Caco-2 (cell line): Measurements from ENCODE around the gene LAP3. TPM values are rescaled to one million over a fixed set of nuclear protein-coding genes. Genes with fewer than 3 reads are reported as not detected.

ENCODE experiments used
- BruUV-seq: library from RNA; stranded (reverse); fragments of 400-500 nt; replicated peaks from 2 replicates; lab custom pipeline; 2021; lab: Mats Ljungman, UMichigan
- CTCF ChIA-PET: fragments of 300-600 bp; sonication (Branson Sonifier 250); formaldehyde crosslinking; loops from one replicate; lab custom pipeline; 2022; ENCODE audit warnings: antibody characterized with exemption; lab: Charles Lee
- POLR2A ChIA-PET: fragments of 300-600 bp; sonication (Branson Sonifier 250); formaldehyde crosslinking; loops from one replicate; lab custom pipeline; 2022; ENCODE audit warnings: antibody characterized with exemption; lab: Charles Lee
- DNase-seq, 2 experiments: peaks; one replicate each; pipeline versions ENCODE4 v3.0.0 to v3.0.0-alpha.2; 2020 to 2022
- H3K27me3 ChIP-seq: replicated peaks from 2 replicates; pipeline ENCODE4 v1.6.0; 2011; ENCODE audit warnings: low read length; ENCODE audit not compliant: control insufficient read depth, insufficient read depth
- H3K36me3 ChIP-seq: 2 replicates; pipeline ENCODE4 v1.5.1; 2011; ENCODE audit warnings: low read length; ENCODE audit not compliant: control insufficient read depth, insufficient read depth
- H3K4me1 ChIP-seq: fragments of 250-450 bp; sonication (Bioruptor Pico); 2 replicates; pipeline ENCODE4 v1.5.1; 2020; ENCODE audit warnings: mild to moderate bottlenecking
- H3K4me3 ChIP-seq: 2 replicates; pipeline ENCODE4 v1.5.1; 2011; ENCODE audit warnings: low read depth, mild to moderate bottlenecking, control low read depth, low read length
- H3K9me3 ChIP-seq: fragments of 250-450 bp; sonication (Bioruptor Pico); 2 replicates; pipeline ENCODE4 v1.5.1; 2020; ENCODE audit warnings: mild to moderate bottlenecking, moderate library complexity
- H3K27ac Mint-ChIP-seq: one replicate; pipeline ENCODE4 v1.8.0; 2022; ENCODE audit warnings: mixed read lengths; ENCODE audit not compliant: unreplicated experiment
- H3K27me3 Mint-ChIP-seq: one replicate; pipeline ENCODE4 v1.8.0; 2022; ENCODE audit warnings: mixed read lengths; ENCODE audit not compliant: insufficient read depth, unreplicated experiment
- H3K36me3 Mint-ChIP-seq: one replicate; pipeline ENCODE4 v1.8.0; 2022; ENCODE audit warnings: mild to moderate bottlenecking, mixed read lengths; ENCODE audit not compliant: insufficient read depth, unreplicated experiment
- H3K4me1 Mint-ChIP-seq: one replicate; pipeline ENCODE4 v1.8.0; 2022; ENCODE audit warnings: low read depth, mixed read lengths; ENCODE audit not compliant: unreplicated experiment
- H3K4me3 Mint-ChIP-seq: one replicate; pipeline ENCODE4 v1.8.0; 2022; ENCODE audit warnings: mild to moderate bottlenecking, moderate library complexity, mixed read lengths; ENCODE audit not compliant: unreplicated experiment
- H3K9me3 Mint-ChIP-seq: one replicate; pipeline ENCODE4 v1.8.0; 2022; ENCODE audit warnings: mixed read lengths; ENCODE audit not compliant: unreplicated experiment
- intact Hi-C: fragments of 100-400 bp; cut with micrococcal nuclease; formaldehyde crosslinking; loops from one replicate; pipeline ENCODE4 v1.10.0; 2022; ENCODE audit not compliant: unreplicated experiment
- total RNA-seq: library from RNA; stranded (reverse); gene quantifications from 2 replicates; pipeline ENCODE4 v1.2.3, GENCODE V29; 2022
- TF ChIP-seq, protein P1 (sequence below), 2 experiments: fragments of 200-600 bp in 1 of 2; IDR thresholded peaks; 1 replicate in 1 of 2; 2 replicates in 1 of 2; pipeline versions ENCODE4 v1.5.1 to v1.8.0; 2011 to 2022; ENCODE audit warnings: antibody characterized with exemption in 1 of 2, control low read depth in 1 of 2, inconsistent platforms in 1 of 2, low read depth in 1 of 2, low read length in 1 of 2, mild to moderate bottlenecking in 1 of 2, moderate library complexity in 1 of 2; ENCODE audit not compliant: insufficient read depth in 1 of 2, severe bottlenecking in 1 of 2, unreplicated experiment in 1 of 2

LAP3 gene
- total RNA-seq, 1 experiment from 2014 or later = 62.7 TPM

DNA sequence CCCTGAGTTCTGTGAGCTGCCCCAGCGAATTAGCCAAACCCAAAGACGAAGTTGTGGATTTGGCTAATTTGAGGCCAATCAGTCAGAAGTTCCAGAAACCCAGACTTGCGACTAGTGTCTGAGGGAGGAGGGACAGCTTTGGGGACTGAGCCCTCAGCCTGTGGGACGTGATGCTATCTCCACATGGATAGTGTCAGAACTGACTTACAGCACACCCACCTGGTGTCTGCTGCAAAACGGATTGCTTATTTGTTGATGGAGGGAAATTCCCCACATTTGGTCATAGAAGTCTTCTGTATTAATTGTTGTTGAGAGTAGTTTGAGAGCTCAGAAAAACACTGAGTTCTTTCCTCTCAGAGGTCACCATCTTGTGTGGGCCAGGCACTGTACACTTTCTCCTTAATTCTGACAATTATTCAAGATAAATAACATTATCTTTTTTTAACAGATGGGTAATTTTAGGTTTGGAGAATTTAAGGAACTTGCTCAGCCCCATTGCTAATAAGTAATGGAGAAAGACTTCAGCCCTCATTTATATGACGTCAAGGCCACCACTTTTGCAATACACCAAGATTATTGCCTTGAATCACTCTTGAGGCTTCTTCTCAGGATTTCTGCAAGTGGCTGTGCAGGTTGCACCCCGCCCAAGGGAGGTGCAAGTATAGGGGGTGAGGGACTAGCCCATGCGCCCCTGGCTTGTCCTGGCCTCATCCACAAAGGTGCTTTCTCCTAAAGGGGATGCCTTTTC is 45.3 kb upstream of the LAP3 start:
- H3K27me3 Mint-ChIP-seq = peaks cover 3% of the 10 kb centered on the region
- no peaks in the 10 kb centered on the region for H3K36me3 Mint-ChIP-seq
- Histone ChIP-seq H3K4me3 (no peak overlapping the region), H3K4me1 (no peaks in the 10 kb centered on the region), H3K27me3 (no peaks in the 10 kb centered on the region), H3K9me3 (no peaks in the 10 kb centered on the region), H3K36me3 (no peaks in the 10 kb centered on the region)
- DNase-seq = no peak
- no TSS peak for BruUV-seq
- H3K4me3 Mint-ChIP-seq = no peak overlapping the region
- TF ChIP-seq, protein P1, sequence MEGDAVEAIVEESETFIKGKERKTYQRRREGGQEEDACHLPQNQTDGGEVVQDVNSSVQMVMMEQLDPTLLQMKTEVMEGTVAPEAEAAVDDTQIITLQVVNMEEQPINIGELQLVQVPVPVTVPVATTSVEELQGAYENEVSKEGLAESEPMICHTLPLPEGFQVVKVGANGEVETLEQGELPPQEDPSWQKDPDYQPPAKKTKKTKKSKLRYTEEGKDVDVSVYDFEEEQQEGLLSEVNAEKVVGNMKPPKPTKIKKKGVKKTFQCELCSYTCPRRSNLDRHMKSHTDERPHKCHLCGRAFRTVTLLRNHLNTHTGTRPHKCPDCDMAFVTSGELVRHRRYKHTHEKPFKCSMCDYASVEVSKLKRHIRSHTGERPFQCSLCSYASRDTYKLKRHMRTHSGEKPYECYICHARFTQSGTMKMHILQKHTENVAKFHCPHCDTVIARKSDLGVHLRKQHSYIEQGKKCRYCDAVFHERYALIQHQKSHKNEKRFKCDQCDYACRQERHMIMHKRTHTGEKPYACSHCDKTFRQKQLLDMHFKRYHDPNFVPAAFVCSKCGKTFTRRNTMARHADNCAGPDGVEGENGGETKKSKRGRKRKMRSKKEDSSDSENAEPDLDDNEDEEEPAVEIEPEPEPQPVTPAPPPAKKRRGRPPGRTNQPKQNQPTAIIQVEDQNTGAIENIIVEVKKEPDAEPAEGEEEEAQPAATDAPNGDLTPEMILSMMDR (IDR thresholded peaks at IDR 0.05; ENCODE audit: insufficient read depth in 1 of 2, low read depth in 1 of 2, low read length in 1 of 2, severe bottlenecking in 1 of 2, unreplicated experiment in 1 of 2) = no peak
- intact Hi-C loops = no loop called here
- H3K4me1 Mint-ChIP-seq = no peaks in the 10 kb centered on the region
- no peaks in the 10 kb centered on the region for H3K9me3 Mint-ChIP-seq
- no peak overlapping the region for H3K27ac Mint-ChIP-seq
- POLR2A ChIA-PET = interaction anchor here (0.6 kb wide), 1 partner anchor 488 kb away, joined by 5 read pairs; no protein-coding TSS in a partner anchor
- CTCF ChIA-PET = no interaction called here

DNA sequence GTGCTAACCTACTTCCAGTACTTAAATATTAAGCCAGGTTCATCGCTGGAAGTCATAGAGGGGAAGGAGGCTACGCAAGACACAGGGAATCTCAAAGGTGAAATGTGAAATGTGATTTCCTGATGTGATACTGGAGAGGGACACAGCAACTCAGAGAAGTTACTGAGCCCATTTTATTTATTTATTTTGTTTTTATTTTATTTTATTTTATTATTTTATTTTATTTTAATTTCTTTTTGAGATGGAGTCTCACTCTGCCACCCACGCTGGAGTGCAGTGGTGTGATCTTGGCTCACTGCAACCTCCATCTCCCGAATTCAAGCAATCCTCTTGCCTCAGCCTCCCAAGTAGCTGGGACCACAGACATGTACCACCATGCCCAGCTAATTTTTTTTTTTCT is 42.3 kb upstream of the LAP3 start:
- H3K36me3 Mint-ChIP-seq = no peaks in the 10 kb centered on the region
- H3K4me3 Mint-ChIP-seq = no peak overlapping the region
- TF ChIP-seq, protein P1 (IDR thresholded peaks at IDR 0.05; ENCODE audit: insufficient read depth in 1 of 2, low read depth in 1 of 2, low read length in 1 of 2, severe bottlenecking in 1 of 2, unreplicated experiment in 1 of 2) = no peak
- intact Hi-C loops = no loop called here
- no peak for DNase-seq
- no peaks in the 10 kb centered on the region for H3K4me1 Mint-ChIP-seq
- no peaks in the 10 kb centered on the region for H3K9me3 Mint-ChIP-seq
- no TSS peak for BruUV-seq
- ChIA-PET CTCF (no interaction called here), POLR2A (no interaction called here)
- Histone ChIP-seq H3K27me3 (no peaks in the 10 kb centered on the region), H3K36me3 (no peaks in the 10 kb centered on the region), H3K4me3 (no peak overlapping the region), H3K9me3 (no peaks in the 10 kb centered on the region), H3K4me1 (no peaks in the 10 kb centered on the region)
- peaks cover 3% of the 10 kb centered on the region for H3K27me3 Mint-ChIP-seq
- H3K27ac Mint-ChIP-seq = no peak overlapping the region

DNA sequence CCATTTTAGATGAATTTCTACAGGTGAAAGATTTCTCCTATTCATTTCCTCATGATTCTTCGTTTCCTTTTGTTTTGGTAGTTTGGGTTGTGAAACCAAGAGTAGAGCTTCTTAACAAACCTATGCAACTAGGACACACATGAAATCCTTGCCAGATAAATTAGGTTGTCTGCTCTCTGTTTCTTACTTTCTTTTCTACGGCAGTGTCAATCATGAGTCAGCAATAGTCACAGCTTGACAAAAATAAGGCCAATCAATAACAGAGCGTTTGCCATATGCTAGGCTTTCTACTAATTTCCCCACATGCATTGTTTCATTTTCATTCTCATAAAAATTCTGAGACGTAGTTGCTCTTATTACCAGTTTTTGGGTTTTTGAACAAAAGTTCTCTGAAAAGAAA is 41.8 kb upstream of the LAP3 start:
- Histone ChIP-seq H3K27me3 (no peaks in the 10 kb centered on the region), H3K4me3 (no peak overlapping the region), H3K9me3 (no peaks in the 10 kb centered on the region), H3K36me3 (no peaks in the 10 kb centered on the region), H3K4me1 (no peaks in the 10 kb centered on the region)
- ChIA-PET POLR2A (no interaction called here), CTCF (no interaction called here)
- no TSS peak for BruUV-seq
- H3K27me3 Mint-ChIP-seq = peaks cover 5% of the 10 kb centered on the region
- H3K36me3 Mint-ChIP-seq = no peaks in the 10 kb centered on the region
- H3K4me3 Mint-ChIP-seq = no peak overlapping the region
- no peak for DNase-seq
- no peak overlapping the region for H3K27ac Mint-ChIP-seq
- intact Hi-C loops = no loop called here
- H3K4me1 Mint-ChIP-seq = no peaks in the 10 kb centered on the region
- H3K9me3 Mint-ChIP-seq = no peaks in the 10 kb centered on the region
- TF ChIP-seq, protein P1 (IDR thresholded peaks at IDR 0.05; ENCODE audit: insufficient read depth in 1 of 2, low read depth in 1 of 2, low read length in 1 of 2, severe bottlenecking in 1 of 2, unreplicated experiment in 1 of 2) = no peak
